Erythroblast (primary cell): ENCODE measurements around the gene POLE.

Experiments used
- GATA1 ChIP-seq: IDR thresholded peaks from 2 replicates; pipeline ENCODE4 v1.6.1; 2011; ENCODE audit warnings: low read depth, mild to moderate bottlenecking, control low read depth, low read length, moderate library complexity
- POLR2A ChIP-seq: IDR thresholded peaks from 2 replicates; pipeline ENCODE4 v1.6.1; 2011; ENCODE audit warnings: mild to moderate bottlenecking, low read length

DNA sequence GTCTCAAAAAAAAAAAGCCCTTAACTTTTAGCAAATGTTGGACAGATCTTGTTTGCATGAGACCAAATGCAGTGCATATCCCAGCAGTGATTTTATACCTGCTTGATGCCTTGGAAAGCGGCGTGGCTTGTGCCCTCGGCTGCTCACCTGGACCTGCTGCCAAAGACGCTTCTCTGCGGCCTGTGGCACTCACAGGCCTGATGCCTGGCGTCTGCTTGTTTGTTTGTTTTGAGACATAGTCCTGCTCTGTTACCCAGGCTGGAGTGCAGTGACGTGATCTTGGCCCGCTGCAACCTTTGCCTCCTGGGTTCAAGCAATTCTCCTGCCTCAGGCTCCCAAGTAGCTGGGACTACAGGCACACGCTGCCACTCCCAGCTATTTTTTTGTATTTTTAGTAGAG, 28.7 kb upstream of the POLE start:
- TF ChIP-seq POLR2A: no peak
- no peak for TF ChIP-seq GATA1
